Uterus (tissue), 4 donors: ENCODE results near the gene ADCY3. TPM values are rescaled to one million over a fixed set of nuclear protein-coding genes. Genes with fewer than 3 reads are reported as not detected.

Source experiments
- DNase-seq, 2 donors: peaks; one replicate each; pipeline ENCODE4 v3.0.0-alpha.2; 2019 to 2020
- H3K27ac ChIP-seq, 2 donors: fragments of 200-600 bp; sonication (generic); 1 replicate in 1 of 2; 2 replicates in 1 of 2; pipeline ENCODE4 v1.5.1; 2016 to 2018
- H3K27me3 ChIP-seq, 2 donors: fragments of 200-600 bp; sonication (generic); one replicate each; pipeline ENCODE4 v1.5.1; 2018 to 2019; ENCODE audit warnings: control low read depth in 1 of 2
- H3K36me3 ChIP-seq, 2 donors: fragments of 200-600 bp; sonication (generic); one replicate each; pipeline ENCODE4 v1.5.1; 2019; ENCODE audit warnings: control low read depth in 1 of 2
- H3K4me1 ChIP-seq, 2 donors: fragments of 200-600 bp; sonication (generic); one replicate each; pipeline ENCODE4 v1.5.1; 2018 to 2019; ENCODE audit warnings: control low read depth in 1 of 2
- H3K4me3 ChIP-seq, 2 donors: fragments of 200-600 bp; sonication (generic); 1 replicate in 1 of 2; 2 replicates in 1 of 2; pipeline ENCODE4 v1.5.1; 2018 to 2019; ENCODE audit warnings: mild to moderate bottlenecking in 1 of 2
- H3K9me3 ChIP-seq, 2 donors: fragments of 200-600 bp; sonication (generic); one replicate each; pipeline ENCODE4 v1.5.1; 2019; ENCODE audit warnings: control low read depth in 1 of 2
- POLR2A ChIP-seq, 2 donors: fragments of 450-650 bp; IDR thresholded peaks; one replicate each; pipeline ENCODE4 v1.6.1; 2016; ENCODE audit warnings: antibody characterized with exemption in 2 of 2, mild to moderate bottlenecking in 1 of 2, moderate library complexity in 1 of 2
- intact Hi-C: fragments of 100-400 bp; cut with DNase I; formaldehyde crosslinking; loops from one replicate; pipeline ENCODE4 v1.15.1; 2023; ENCODE audit warnings: low total_unique reads
- total RNA-seq, 4 donors: library from RNA; depleted of rRNA in 3 of 4; stranded (reverse); fragments of >200 nt in 3 of 4; gene quantifications; one replicate each; pipeline versions ENCODE4 v1.1.0 to v1.2.4, GENCODE V29; 2014 to 2023
- TF ChIP-seq, protein P1 (sequence below), 4 experiments: fragments of 200-600 bp in 2 of 4; fragments of 450-650 bp in 2 of 4; sonication (generic) in 2 of 4; IDR thresholded peaks; one replicate each; pipeline ENCODE4 v1.5.1; 2016 to 2019; ENCODE audit warnings: antibody characterized with exemption in 4 of 4, mild to moderate bottlenecking in 2 of 4, moderate library complexity in 1 of 4
- donor health status: DM: yes; HTN: yes; CAD: no.

Gene ADCY3
- total RNA-seq, 4 donors from 2014 or later = 37.9 to 104 (median 51.7) TPM

DNA sequence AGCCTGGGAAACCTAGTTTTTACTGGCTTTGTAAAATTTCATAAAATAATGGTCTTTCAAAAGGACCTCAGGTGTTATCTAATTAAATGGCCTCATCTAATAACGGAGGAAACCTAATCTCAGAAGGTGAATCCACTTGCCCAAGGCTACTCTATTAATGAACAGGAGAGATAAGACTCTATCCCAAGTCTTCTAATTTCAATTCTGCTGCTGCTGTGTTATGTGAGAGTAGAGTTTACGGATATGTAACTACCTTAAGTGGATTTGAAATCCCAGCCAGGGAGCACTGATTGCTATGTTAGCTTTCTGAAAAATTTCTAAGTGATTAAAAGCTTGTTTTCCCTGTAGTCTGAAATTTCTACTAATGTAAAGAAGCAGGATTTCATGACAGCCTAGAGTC lies 17.2 kb upstream of the ADCY3 start:
- Histone ChIP-seq H3K4me3 (no peak overlapping the region), H3K4me1 (no peaks in the 10 kb centered on the region), H3K36me3 (no peaks in the 10 kb centered on the region), H3K27me3 (no peaks in the 10 kb centered on the region), H3K9me3 (no peaks in the 10 kb centered on the region), H3K27ac (no peak overlapping the region)
- TF ChIP-seq, protein P1, sequence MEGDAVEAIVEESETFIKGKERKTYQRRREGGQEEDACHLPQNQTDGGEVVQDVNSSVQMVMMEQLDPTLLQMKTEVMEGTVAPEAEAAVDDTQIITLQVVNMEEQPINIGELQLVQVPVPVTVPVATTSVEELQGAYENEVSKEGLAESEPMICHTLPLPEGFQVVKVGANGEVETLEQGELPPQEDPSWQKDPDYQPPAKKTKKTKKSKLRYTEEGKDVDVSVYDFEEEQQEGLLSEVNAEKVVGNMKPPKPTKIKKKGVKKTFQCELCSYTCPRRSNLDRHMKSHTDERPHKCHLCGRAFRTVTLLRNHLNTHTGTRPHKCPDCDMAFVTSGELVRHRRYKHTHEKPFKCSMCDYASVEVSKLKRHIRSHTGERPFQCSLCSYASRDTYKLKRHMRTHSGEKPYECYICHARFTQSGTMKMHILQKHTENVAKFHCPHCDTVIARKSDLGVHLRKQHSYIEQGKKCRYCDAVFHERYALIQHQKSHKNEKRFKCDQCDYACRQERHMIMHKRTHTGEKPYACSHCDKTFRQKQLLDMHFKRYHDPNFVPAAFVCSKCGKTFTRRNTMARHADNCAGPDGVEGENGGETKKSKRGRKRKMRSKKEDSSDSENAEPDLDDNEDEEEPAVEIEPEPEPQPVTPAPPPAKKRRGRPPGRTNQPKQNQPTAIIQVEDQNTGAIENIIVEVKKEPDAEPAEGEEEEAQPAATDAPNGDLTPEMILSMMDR (IDR thresholded peaks at IDR 0.05) = no peak
- no peak for TF ChIP-seq POLR2A (IDR thresholded peaks at IDR 0.05)
- intact Hi-C loops = no loop called here
- DNase-seq = no peak

DNA sequence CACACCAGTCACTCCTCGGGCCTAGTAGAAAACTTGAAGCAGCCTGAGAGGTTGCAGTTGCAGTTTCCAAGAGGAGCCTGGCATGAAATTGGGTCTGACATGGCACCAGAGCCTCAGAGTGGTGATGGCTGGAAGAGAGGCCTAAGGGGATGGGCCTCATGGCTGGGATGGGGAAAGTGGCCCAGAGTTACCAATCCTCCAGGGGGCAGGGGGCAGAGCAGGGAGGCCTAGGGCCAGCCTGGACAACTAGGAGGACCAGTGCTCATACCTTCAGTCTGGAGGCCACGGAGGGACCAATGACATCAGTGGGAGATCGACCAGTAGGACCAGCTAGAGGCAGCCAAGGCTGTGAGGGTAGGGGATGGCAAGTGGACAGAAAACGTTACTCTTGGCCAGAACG lies 15.1 kb upstream of the ADCY3 start:
- Histone ChIP-seq H3K9me3 (no peaks in the 10 kb centered on the region), H3K27me3 (no peaks in the 10 kb centered on the region), H3K4me1 (no peaks in the 10 kb centered on the region), H3K27ac (no peak overlapping the region), H3K4me3 (no peak overlapping the region), H3K36me3 (no peaks in the 10 kb centered on the region)
- intact Hi-C loops = no loop called here
- TF ChIP-seq, protein P1 (IDR thresholded peaks at IDR 0.05) = no peak
- TF ChIP-seq POLR2A (IDR thresholded peaks at IDR 0.05) = no peak
- no peak for DNase-seq

DNA sequence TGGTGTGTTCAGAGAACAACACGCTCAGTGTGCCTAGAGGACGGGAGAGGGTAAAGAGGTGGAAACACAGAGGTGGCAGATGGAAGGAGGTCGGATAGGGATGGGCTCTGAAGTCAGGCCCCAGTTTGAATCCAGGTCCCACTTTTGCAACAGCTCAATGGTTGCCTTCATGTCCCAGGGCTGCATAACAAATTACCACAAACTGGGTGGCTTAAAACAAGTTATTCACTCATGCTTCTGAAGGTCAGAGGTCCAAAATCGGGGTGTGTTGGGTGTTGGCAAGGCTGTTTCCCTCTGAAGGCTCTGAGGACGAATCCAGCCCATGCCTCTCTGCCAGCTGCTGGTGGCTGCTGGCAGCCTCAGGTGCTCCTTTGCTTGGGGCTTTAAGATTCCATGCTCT lies 12.7 kb upstream of the ADCY3 start:
- Histone ChIP-seq H3K4me3 (no peak overlapping the region), H3K36me3 (no peaks in the 10 kb centered on the region), H3K4me1 (no peaks in the 10 kb centered on the region), H3K27me3 (no peaks in the 10 kb centered on the region), H3K27ac (no peak overlapping the region), H3K9me3 (no peaks in the 10 kb centered on the region)
- no peak for DNase-seq
- intact Hi-C loops = no loop called here
- TF ChIP-seq POLR2A (IDR thresholded peaks at IDR 0.05) = no peak
- TF ChIP-seq, protein P1 (IDR thresholded peaks at IDR 0.05) = no peak

DNA sequence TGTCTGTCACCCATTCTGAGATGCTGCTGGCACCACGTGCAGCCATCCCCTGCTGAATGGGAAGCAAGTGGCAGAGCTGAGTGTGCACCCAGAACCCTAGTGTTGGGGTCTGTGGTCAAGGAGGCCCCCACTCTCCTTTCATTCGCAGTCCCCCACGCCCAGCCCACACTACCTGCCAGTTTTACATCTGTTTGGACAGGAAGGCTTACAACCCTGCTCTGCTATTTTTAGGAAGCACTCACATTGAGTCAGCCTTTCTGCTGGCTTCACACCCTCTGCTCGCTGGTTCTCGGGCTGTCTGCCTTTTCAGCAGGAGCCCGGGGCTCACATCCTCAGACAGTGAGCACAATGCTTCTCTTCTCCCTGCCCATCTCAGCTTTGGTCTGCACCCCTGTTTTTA lies 10.7 kb upstream of the ADCY3 start:
- H3K27ac ChIP-seq = no peak overlapping the region
- H3K36me3 ChIP-seq = no peaks in the 10 kb centered on the region
- intact Hi-C loops = no loop called here
- TF ChIP-seq, protein P1 (IDR thresholded peaks at IDR 0.05) = no peak
- no peak for TF ChIP-seq POLR2A (IDR thresholded peaks at IDR 0.05)
- H3K9me3 ChIP-seq = no peaks in the 10 kb centered on the region
- no peak for DNase-seq
- H3K4me3 ChIP-seq = no peak overlapping the region
- peaks cover 0 to 4% of the 10 kb centered on the region in 2 donors for H3K4me1 ChIP-seq
- no peaks in the 10 kb centered on the region for H3K27me3 ChIP-seq

DNA sequence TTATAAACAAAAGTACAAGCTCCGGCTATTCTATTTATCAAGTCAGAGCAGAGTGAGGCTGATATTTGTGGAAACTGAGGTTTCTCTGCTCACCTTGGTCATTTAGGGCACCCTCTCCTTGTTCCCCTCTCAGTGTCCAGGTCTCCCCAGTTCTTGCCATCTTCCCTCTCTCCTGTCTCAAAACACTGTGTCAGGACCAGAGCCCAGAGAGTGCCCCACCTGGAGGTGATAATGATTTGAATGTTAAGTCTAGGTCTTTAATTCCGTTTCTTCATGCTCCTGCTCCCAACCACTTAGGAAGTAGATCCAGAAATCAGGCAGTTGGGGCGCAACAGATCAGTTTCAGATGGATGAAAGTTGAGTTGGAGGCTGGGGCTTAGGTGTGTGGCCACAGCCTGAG lies 9.2 kb upstream of the ADCY3 start:
- Histone ChIP-seq H3K4me3 (no peak overlapping the region), H3K9me3 (no peaks in the 10 kb centered on the region), H3K4me1 (peaks cover 0 to 4% of the 10 kb centered on the region in 2 donors), H3K36me3 (no peaks in the 10 kb centered on the region), H3K27me3 (no peaks in the 10 kb centered on the region), H3K27ac (no peak overlapping the region)
- intact Hi-C loops = no loop called here
- DNase-seq = no peak
- no peak for TF ChIP-seq POLR2A (IDR thresholded peaks at IDR 0.05)
- TF ChIP-seq, protein P1 (IDR thresholded peaks at IDR 0.05) = no peak
